Trophoblast cell (in vitro differentiated cells and primary cell): Measurements from ENCODE around the gene ZNF17.
A peak's percentile ranks its signal among the peaks of the same experiment; 100 is the strongest.

Source experiments
- DNase-seq, 2 donors: peaks; one replicate each; pipeline ENCODE4 v3.0.0-alpha.2; 2016
- H2AFZ ChIP-seq: 2 replicates; pipeline ENCODE4 v1.6.1; 2013; ENCODE audit warnings: low read length, moderate library complexity, mild to moderate bottlenecking; ENCODE audit not compliant: insufficient read depth, poor library complexity
- H2AK5ac ChIP-seq: 2 replicates; pipeline ENCODE4 v1.6.1; 2013; ENCODE audit warnings: mild to moderate bottlenecking, low read length
- H2BK120ac ChIP-seq: 2 replicates; pipeline ENCODE4 v1.6.1; 2013; ENCODE audit warnings: low read length, mild to moderate bottlenecking, moderate library complexity; ENCODE audit not compliant: insufficient read depth, poor library complexity
- H2BK12ac ChIP-seq: 2 replicates; pipeline ENCODE4 v1.6.1; 2013; ENCODE audit warnings: mild to moderate bottlenecking, low read length, moderate library complexity
- H2BK5ac ChIP-seq: 2 replicates; pipeline ENCODE4 v1.6.1; 2013; ENCODE audit warnings: low read length, low read depth, moderate library complexity, mild to moderate bottlenecking; ENCODE audit not compliant: poor library complexity
- H3K14ac ChIP-seq: 2 replicates; pipeline ENCODE4 v1.6.1; 2013; ENCODE audit warnings: mild to moderate bottlenecking, low read length
- H3K18ac ChIP-seq: 2 replicates; pipeline ENCODE4 v1.6.1; 2013; ENCODE audit warnings: mild to moderate bottlenecking, low read length
- H3K23ac ChIP-seq: 2 replicates; pipeline ENCODE4 v1.6.1; 2013; ENCODE audit warnings: low read length
- H3K27ac ChIP-seq: 2 replicates; pipeline ENCODE4 v1.5.1; 2013; ENCODE audit warnings: low read depth, mild to moderate bottlenecking, inconsistent platforms, low read length, moderate library complexity
- H3K27me3 ChIP-seq: 2 replicates; pipeline ENCODE4 v1.6.1; 2013; ENCODE audit warnings: inconsistent platforms, mild to moderate bottlenecking, low read length, moderate library complexity; ENCODE audit not compliant: insufficient read depth
- H3K36me3 ChIP-seq, 2 experiments: 1 replicate in 1 of 2; 2 replicates in 1 of 2; pipeline ENCODE4 v1.6.1; 2013; ENCODE audit warnings: low read length in 2 of 2, mild to moderate bottlenecking in 2 of 2, moderate library complexity in 1 of 2; ENCODE audit not compliant: insufficient read depth in 2 of 2, control insufficient read depth in 1 of 2
- H3K4ac ChIP-seq: 2 replicates; pipeline ENCODE4 v1.6.1; 2013; ENCODE audit warnings: low read depth, mild to moderate bottlenecking, low read length, moderate library complexity
- H3K4me1 ChIP-seq, 2 experiments: 1 replicate in 1 of 2; 2 replicates in 1 of 2; pipeline ENCODE4 v1.6.1; 2013; ENCODE audit warnings: low read length in 2 of 2, mild to moderate bottlenecking in 2 of 2, moderate library complexity in 1 of 2; ENCODE audit not compliant: insufficient read depth in 2 of 2, control insufficient read depth in 1 of 2
- H3K4me2 ChIP-seq: 2 replicates; pipeline ENCODE4 v1.6.1; 2013; ENCODE audit warnings: inconsistent platforms, mild to moderate bottlenecking, low read length, moderate library complexity
- H3K4me3 ChIP-seq: 2 replicates; pipeline ENCODE4 v1.5.1; 2013; ENCODE audit warnings: mild to moderate bottlenecking, low read depth, low read length, inconsistent platforms
- H3K79me1 ChIP-seq: one replicate; pipeline ENCODE4 v1.6.1; 2013; ENCODE audit warnings: low read length
- H3K79me2 ChIP-seq: 2 replicates; pipeline ENCODE4 v1.6.1; 2013; ENCODE audit warnings: low read length, mild to moderate bottlenecking; ENCODE audit not compliant: control insufficient read depth, insufficient read depth, poor library complexity
- H3K9ac ChIP-seq: 2 replicates; pipeline ENCODE4 v1.6.1; 2013; ENCODE audit warnings: mild to moderate bottlenecking, low read length
- H3K9me3 ChIP-seq: 2 replicates; pipeline ENCODE4 v1.6.1; 2013; ENCODE audit warnings: low read depth, mild to moderate bottlenecking, control low read depth, inconsistent platforms, low read length; ENCODE audit not compliant: insufficient read depth
- H4K12ac ChIP-seq: 2 replicates; pipeline ENCODE4 v1.6.1; 2013; ENCODE audit warnings: low read depth, mild to moderate bottlenecking, low read length, moderate library complexity
- H4K8ac ChIP-seq: 2 replicates; pipeline ENCODE4 v1.6.1; 2013; ENCODE audit warnings: low read depth, mild to moderate bottlenecking, low read length, moderate library complexity
- H4K91ac ChIP-seq: one replicate; pipeline ENCODE4 v1.6.1; 2013; ENCODE audit warnings: low read depth, mild to moderate bottlenecking, low read length, moderate library complexity
- WGBS: extraction: QIAGEN DNeasy Blood & Tissue Kit; methylation state at CpG from one replicate; pipeline ENCODE4 v1.1.7; 2013; ENCODE audit warnings: missing lambda C conversion rate; ENCODE audit not compliant: insufficient read length, insufficient coverage; ENCODE audit errors: extremely low coverage; 5-methylcytosine and 5-hydroxymethylcytosine counted together

Gene ZNF17

DNA sequence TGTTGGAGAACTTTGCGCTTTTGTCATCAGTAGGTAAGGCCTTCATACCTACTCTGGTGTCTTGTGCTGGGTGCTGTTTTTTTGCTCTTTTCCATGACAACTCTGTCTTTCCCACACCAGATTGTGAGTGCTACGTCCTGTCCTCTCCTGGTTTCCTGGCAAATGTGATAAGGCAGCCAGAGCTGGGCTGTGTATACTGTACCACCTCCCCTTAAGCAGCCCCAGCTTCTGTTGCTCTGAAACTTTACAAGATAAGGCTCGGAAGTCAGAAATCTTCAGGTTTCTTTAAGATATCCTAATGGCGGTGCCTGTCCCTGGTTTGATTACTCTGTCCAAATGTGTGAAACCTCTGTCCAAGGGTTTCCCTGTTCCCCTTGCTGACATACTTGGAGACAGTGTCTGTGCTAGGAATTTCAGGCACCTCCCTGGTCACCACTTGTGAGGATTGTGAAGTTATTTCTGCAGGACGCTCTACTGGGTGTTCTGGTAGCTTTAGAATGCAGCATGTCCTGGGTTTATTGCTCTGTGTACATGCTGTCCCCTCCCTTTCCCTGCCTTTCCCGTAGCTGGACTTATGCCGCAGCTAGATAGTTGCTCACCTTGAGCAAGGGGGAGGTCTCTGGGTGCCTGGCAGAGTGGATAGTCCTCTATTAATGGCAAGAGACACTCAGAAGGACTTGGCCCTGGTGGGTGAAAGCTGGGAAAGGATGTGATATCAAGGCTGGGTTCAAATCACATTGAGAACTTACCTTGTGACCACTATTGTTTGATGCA is 31.2 kb downstream of the ZNF17 start:
- no peak overlapping the region for H3K9ac ChIP-seq
- H3K4ac ChIP-seq = no peak overlapping the region
- H3K79me1 ChIP-seq = no peaks in the 10 kb centered on the region
- no peak overlapping the region for H3K23ac ChIP-seq
- peaks cover 7 to 20% of the 10 kb centered on the region in 2 experiments for H3K36me3 ChIP-seq
- no peak overlapping the region for H2BK120ac ChIP-seq
- H2AFZ ChIP-seq = no peak overlapping the region
- H4K12ac ChIP-seq = no peak overlapping the region
- no peak overlapping the region for H3K14ac ChIP-seq
- H3K79me2 ChIP-seq = no peaks in the 10 kb centered on the region
- WGBS = no CpG with 5 or more reads among the region's 7 CpGs
- H4K8ac ChIP-seq = no peak overlapping the region
- H3K27ac ChIP-seq = no peak overlapping the region
- no peak for DNase-seq
- peaks cover 6% of the 10 kb centered on the region for H3K9me3 ChIP-seq
- H2AK5ac ChIP-seq = no peak overlapping the region
- H2BK12ac ChIP-seq = no peak overlapping the region
- H3K4me1 ChIP-seq = no peaks in the 10 kb centered on the region
- no peak overlapping the region for H3K4me3 ChIP-seq
- no peak overlapping the region for H4K91ac ChIP-seq
- H2BK5ac ChIP-seq = no peak overlapping the region
- H3K18ac ChIP-seq = no peak overlapping the region
- no peak overlapping the region for H3K4me2 ChIP-seq
- no peaks in the 10 kb centered on the region for H3K27me3 ChIP-seq

DNA sequence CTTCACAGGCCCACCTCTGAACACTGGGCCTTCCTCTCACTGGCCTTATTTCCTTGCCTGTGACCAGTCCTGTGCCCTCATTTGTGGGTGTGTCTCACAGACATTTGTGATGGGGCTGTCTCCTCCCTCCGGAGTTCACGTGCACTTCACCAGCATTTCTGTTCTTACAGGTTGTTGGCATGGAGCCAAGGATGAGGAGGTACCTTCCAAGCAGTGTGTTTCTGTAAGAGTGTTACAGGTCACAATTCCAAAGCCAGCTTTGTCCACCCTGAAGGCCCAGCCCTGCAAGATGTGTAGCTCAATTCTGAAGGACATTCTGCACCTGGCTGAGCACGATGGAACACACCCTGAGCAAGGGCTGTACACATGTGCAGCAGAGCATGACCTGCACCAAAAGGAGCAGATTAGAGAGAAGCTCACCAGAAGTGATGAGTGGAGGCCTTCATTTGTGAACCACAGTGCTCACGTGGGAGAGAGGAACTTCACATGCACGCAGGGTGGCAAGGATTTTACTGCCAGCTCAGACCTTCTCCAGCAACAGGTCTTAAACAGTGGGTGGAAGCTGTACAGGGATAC is 32.2 kb downstream of the ZNF17 start:
- Histone ChIP-seq H2AFZ (no peak overlapping the region), H3K23ac (no peak overlapping the region), H3K18ac (no peak overlapping the region), H3K4me3 (no peak overlapping the region), H2BK5ac (no peak overlapping the region), H3K27ac (no peak overlapping the region), H2BK120ac (no peak overlapping the region), H3K9ac (no peak overlapping the region), H3K27me3 (no peaks in the 10 kb centered on the region), H3K4me2 (no peak overlapping the region), H3K36me3 (peaks cover 7 to 20% of the 10 kb centered on the region in 2 experiments), H3K4ac (no peak overlapping the region), H4K8ac (no peak overlapping the region), H3K9me3 (peaks cover 6% of the 10 kb centered on the region), H2AK5ac (no peak overlapping the region), H2BK12ac (no peak overlapping the region), H4K91ac (no peak overlapping the region), H3K4me1 (no peaks in the 10 kb centered on the region), H3K14ac (no peak overlapping the region), H3K79me2 (no peaks in the 10 kb centered on the region), H3K79me1 (no peaks in the 10 kb centered on the region), H4K12ac (no peak overlapping the region)
- no peak for DNase-seq
- WGBS = no CpG with 5 or more reads among the region's 5 CpGs

DNA sequence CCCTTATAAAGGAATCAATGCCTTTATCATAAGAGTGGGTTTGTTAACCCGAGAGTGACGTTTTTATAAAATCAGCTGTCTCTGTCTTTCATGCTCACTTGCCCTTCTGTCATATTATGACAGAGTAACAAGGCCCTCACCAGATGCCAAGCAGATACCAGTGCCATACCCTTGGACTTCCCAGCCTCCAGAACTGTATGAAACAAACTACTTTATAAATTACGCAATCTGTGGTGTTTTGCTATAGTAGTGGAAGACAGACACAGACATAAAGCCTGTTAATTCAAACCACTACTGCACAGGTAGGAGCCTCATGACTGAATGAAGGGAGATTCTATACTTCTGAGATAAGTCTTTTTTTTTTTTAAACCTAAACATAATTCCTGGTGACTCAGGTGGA is 41.3 kb downstream of the ZNF17 start:
- Histone ChIP-seq H4K8ac (no peak overlapping the region), H3K23ac (no peak overlapping the region), H3K27ac (no peak overlapping the region), H3K4me2 (no peak overlapping the region), H2BK12ac (no peak overlapping the region), H3K4ac (no peak overlapping the region), H3K9me3 (no peaks in the 10 kb centered on the region), H3K9ac (no peak overlapping the region), H2BK120ac (no peak overlapping the region), H3K36me3 (no peaks in the 10 kb centered on the region), H3K4me1 (no peaks in the 10 kb centered on the region), H2AFZ (no peak overlapping the region), H3K18ac (no peak overlapping the region), H3K79me1 (no peaks in the 10 kb centered on the region), H4K91ac (no peak overlapping the region), H3K79me2 (no peaks in the 10 kb centered on the region), H2BK5ac (no peak overlapping the region), H3K27me3 (no peaks in the 10 kb centered on the region), H3K14ac (no peak overlapping the region), H4K12ac (no peak overlapping the region), H3K4me3 (no peak overlapping the region), H2AK5ac (no peak overlapping the region)
- DNase-seq = no peak
- WGBS = no CpG with 5 or more reads among the region's 3 CpGs

DNA sequence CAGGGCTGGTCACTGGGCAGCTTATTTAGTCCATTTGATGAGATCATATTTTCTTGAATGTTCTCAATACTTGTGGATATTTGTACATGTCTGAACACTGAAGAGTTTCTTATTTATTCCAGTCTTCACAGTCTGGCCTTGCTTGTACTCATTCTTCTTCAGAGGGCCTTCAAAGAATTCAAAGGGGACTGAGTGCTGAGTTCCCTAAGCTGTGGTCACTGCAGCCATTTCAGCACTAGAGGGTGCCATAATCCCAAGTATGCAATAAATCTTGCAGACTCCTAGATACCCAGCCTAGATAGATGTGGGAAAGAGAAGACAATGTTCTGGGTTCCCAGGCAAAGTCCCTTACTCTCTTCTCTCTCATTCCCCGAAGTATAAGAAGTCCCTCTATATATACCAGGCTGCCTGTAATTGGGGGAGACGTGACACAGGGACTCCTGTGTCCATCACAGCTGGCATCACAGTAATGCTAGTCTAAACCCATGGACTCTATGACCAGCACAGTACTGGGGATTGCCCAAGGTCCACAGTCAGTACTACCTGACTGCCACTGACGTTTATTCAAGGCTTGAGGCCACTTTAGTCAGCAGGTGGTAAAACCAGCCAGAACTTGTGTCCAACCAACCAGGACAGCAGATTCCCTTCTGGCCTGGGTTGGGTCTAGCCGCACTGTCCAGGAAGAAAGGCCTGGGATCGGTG is 54.9 kb downstream of the ZNF17 start:
- Histone ChIP-seq H3K4ac (no peak overlapping the region), H3K79me1 (no peaks in the 10 kb centered on the region), H4K8ac (no peak overlapping the region), H2BK5ac (no peak overlapping the region), H3K9ac (no peak overlapping the region), H2BK120ac (no peak overlapping the region), H4K91ac (no peak overlapping the region), H3K4me2 (no peak overlapping the region), H4K12ac (no peak overlapping the region), H3K14ac (no peak overlapping the region), H3K27me3 (no peaks in the 10 kb centered on the region), H3K23ac (no peak overlapping the region), H3K4me1 (no peaks in the 10 kb centered on the region), H3K4me3 (no peak overlapping the region), H3K36me3 (peaks cover 5 to 6% of the 10 kb centered on the region in 2 experiments), H3K18ac (no peak overlapping the region), H2AK5ac (no peak overlapping the region), H2AFZ (no peak overlapping the region), H3K9me3 (peaks cover 8% of the 10 kb centered on the region), H2BK12ac (no peak overlapping the region), H3K27ac (no peak overlapping the region), H3K79me2 (no peaks in the 10 kb centered on the region)
- no CpG with 5 or more reads among the region's 5 CpGs for WGBS
- peak; percentile 67 to 78 for DNase-seq
